Lower lobe of right lung (tissue), 2 donors: Measurements from ENCODE around the gene RIN2. TPM values are rescaled to one million over a fixed set of nuclear protein-coding genes. Genes with fewer than 3 reads are reported as not detected.

Source experiments
- ATAC-seq, 2 donors: fragments of 200-7000 bp; cut with Tn5 transposase; one replicate each; pipeline ENCODE4 v1.9.1; 2020 to 2022; ENCODE audit warnings: mild to moderate bottlenecking in 2 of 2, moderate library complexity in 2 of 2
- DNase-seq: peaks from one replicate; pipeline ENCODE4 v3.0.0-alpha.2; 2020
- H3K27ac ChIP-seq: fragments of 200-600 bp; one replicate; pipeline ENCODE4 v1.8.0; 2022
- H3K27me3 ChIP-seq: fragments of 200-600 bp; one replicate; pipeline ENCODE4 v1.8.0; 2022; ENCODE audit warnings: low read depth
- H3K36me3 ChIP-seq: fragments of 200-600 bp; one replicate; pipeline ENCODE4 v1.8.0; 2022; ENCODE audit warnings: mild to moderate bottlenecking
- H3K4me1 ChIP-seq: fragments of 200-600 bp; one replicate; pipeline ENCODE4 v1.8.0; 2022
- H3K4me3 ChIP-seq: fragments of 200-600 bp; one replicate; pipeline ENCODE4 v1.8.0; 2022; ENCODE audit warnings: mild to moderate bottlenecking
- H3K9me3 ChIP-seq: fragments of 200-600 bp; one replicate; pipeline ENCODE4 v1.8.0; 2022
- CTCF ChIP-seq: fragments of 200-600 bp; IDR thresholded peaks from one replicate; pipeline ENCODE4 v1.8.0; 2022; ENCODE audit warnings: antibody characterized with exemption, mild to moderate bottlenecking
- intact Hi-C: fragments of 100-400 bp; cut with DNase I; formaldehyde crosslinking; loops from one replicate; pipeline ENCODE4 v1.11.0; 2022
- total RNA-seq: library from RNA; stranded (reverse); fragmentation: NEBNext Ultra II Directional; extraction: Animal tissue kit (Norgen Biotek cat#: 25700); gene quantifications from one replicate; pipeline ENCODE4 v1.2.1, GENCODE V29; 2021
- donor health status: DM: no; HTN: yes; CAD: no; lungs with severe emphysema.

RIN2 gene
- total RNA-seq, 1 donor from 2014 or later = 101 TPM

GRCh38 chr20:19720991-19721390 is 37.1 kb upstream of the RIN2 start:
- Histone ChIP-seq H3K4me3 (no peak overlapping the region), H3K9me3 (no peaks in the 10 kb centered on the region), H3K27ac (no peak overlapping the region), H3K27me3 (no peaks in the 10 kb centered on the region), H3K4me1 (no peaks in the 10 kb centered on the region), H3K36me3 (no peaks in the 10 kb centered on the region)
- no peak for TF ChIP-seq CTCF
- no peak for DNase-seq
- ATAC-seq = no peak
- intact Hi-C loops = no loop called here

GRCh38 chr20:19723051-19723450 is 35.0 kb upstream of the RIN2 start:
- Histone ChIP-seq H3K4me1 (no peaks in the 10 kb centered on the region), H3K27me3 (no peaks in the 10 kb centered on the region), H3K27ac (no peak overlapping the region), H3K36me3 (no peaks in the 10 kb centered on the region), H3K9me3 (no peaks in the 10 kb centered on the region), H3K4me3 (no peak overlapping the region)
- intact Hi-C loops = no loop called here
- DNase-seq (no peak), ATAC-seq (no peak)
- no peak for TF ChIP-seq CTCF

DNA sequence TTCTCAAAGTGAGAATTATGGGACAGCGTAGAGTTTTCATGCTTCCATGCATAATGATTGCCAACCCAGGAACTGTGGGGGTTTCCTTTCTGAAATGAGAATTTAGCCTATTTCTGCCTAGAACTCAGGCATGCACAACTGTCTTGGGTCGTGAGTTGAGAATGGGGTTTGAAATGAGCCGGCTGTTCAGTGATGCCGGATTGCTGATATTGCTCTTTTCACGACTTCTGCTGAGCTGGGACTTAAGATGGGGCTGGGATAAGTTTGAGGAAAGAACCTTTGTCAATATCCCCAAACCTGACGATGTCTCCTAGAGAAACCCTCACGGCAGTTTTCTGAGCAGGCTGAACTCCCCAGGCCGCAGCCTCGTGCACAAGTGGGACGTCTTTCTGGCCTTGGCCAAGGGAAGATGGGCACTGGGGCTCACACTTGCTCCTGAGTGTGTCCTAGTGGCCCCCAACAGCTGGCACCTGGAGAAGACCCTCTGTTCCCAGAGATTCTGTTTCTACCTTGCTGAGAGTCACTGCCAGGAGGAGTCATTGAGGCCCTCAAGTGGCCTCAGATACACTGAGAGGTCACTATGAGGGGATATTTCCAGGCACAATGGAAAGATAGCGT is 34.1 kb upstream of the RIN2 start:
- Histone ChIP-seq H3K36me3 (no peaks in the 10 kb centered on the region), H3K4me1 (no peaks in the 10 kb centered on the region), H3K27ac (no peak overlapping the region), H3K4me3 (no peak overlapping the region), H3K27me3 (no peaks in the 10 kb centered on the region), H3K9me3 (no peaks in the 10 kb centered on the region)
- no peak for TF ChIP-seq CTCF
- no peak for DNase-seq
- intact Hi-C loops = no loop called here
- ATAC-seq = no peak

- Histone ChIP-seq H3K4me3 (no peak overlapping the region), H3K4me1 (no peaks in the 10 kb centered on the region), H3K36me3 (no peaks in the 10 kb centered on the region), H3K27me3 (no peaks in the 10 kb centered on the region), H3K9me3 (no peaks in the 10 kb centered on the region), H3K27ac (no peak overlapping the region)
- TF ChIP-seq CTCF = no peak
- no peak for ATAC-seq
- intact Hi-C loops = no loop called here
- no peak for DNase-seq
Measured at GRCh38 chr20:19725373-19725772, 32.7 kb upstream of the RIN2 start.

DNA sequence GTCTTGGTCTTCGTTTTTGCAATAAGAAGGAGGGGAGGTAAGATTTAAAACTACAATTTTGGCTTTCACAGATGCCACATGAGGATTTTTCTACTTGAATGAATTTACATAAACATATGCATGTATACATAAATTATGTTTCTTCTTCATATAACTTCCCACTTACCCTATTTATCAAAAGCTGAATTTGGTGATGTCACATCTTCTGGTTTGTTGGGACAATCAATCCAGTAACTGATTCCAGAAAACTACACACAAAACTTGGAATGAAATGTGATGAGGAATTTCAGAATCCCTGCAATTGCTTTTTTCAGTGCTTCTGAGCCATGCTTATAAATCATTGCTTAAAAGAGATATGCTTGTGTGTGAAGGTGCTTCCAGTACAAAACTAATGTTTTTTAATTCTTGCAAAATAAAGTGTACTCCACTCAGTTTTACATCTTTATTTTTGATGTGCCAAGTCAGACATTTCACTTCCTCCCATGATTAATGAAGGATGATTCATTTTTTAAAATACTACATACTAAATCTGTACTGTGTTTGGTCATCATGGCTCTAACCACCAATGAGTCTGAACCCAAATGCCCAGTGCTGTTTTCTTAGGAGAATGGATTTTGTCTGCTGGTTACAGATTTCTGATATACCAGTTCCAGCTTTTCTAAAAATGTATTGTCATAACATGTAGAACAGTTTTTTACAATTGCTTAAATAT is 32.1 kb upstream of the RIN2 start:
- no peak overlapping the region for H3K4me3 ChIP-seq
- H3K27me3 ChIP-seq = no peaks in the 10 kb centered on the region
- ATAC-seq (no peak), DNase-seq (no peak)
- TF ChIP-seq CTCF = no peak
- H3K36me3 ChIP-seq = no peaks in the 10 kb centered on the region
- intact Hi-C loops = no loop called here
- no peaks in the 10 kb centered on the region for H3K9me3 ChIP-seq
- H3K4me1 ChIP-seq = no peaks in the 10 kb centered on the region
- no peak overlapping the region for H3K27ac ChIP-seq
